ENCODE data around the gene CDC42. TPM values are rescaled to one million over a fixed set of nuclear protein-coding genes. Genes with fewer than 3 reads are reported as not detected.

Gene CDC42
- total RNA-seq, 1 experiment from 2014 or later, result 171 TPM

GRCh38 chr1:22101995-22102394, 49.5 kb downstream of the CDC42 start:
- Mint-ChIP-seq H3K36me3 (peaks cover 10% of the 10 kb centered on the region; the same call in 1 of the 2 replicates), H3K4me1 (peaks cover 11% of the 10 kb centered on the region; the same call in 1 of the 2 replicates), H3K27ac (no peak overlapping the region), H3K9me3 (no peaks in the 10 kb centered on the region), H3K27me3 (ENCODE audit: low read depth) (no peaks in the 10 kb centered on the region), H3K4me3 (no peak overlapping the region)
- CTCF ChIA-PET, result no interaction called here
- no peak for DNase-seq (ENCODE audit: low spot score)
- no peak for ATAC-seq
- no peak for TF ChIP-seq NFYB (CRISPR knock-in tag; conservative IDR thresholded peaks at IDR 0.05; ENCODE audit: low read depth)
- no peak for TF ChIP-seq ZSCAN18 (CRISPR knock-in tag; IDR thresholded peaks at IDR 0.05)
- TF ChIP-seq FOXJ3 (CRISPR knock-in tag; IDR thresholded peaks at IDR 0.05; ENCODE audit: borderline replicate concordance), result no peak
- no peak for TF ChIP-seq MLX (CRISPR knock-in tag; IDR thresholded peaks at IDR 0.05)
- TF ChIP-seq NR1H2 (CRISPR knock-in tag; IDR thresholded peaks at IDR 0.05), result no peak
- no peak for TF ChIP-seq ZNF423 (CRISPR knock-in tag; IDR thresholded peaks at IDR 0.05)
- no peak for TF ChIP-seq MYBL2 (CRISPR knock-in tag; IDR thresholded peaks at IDR 0.05)
- TF ChIP-seq, protein P1, sequence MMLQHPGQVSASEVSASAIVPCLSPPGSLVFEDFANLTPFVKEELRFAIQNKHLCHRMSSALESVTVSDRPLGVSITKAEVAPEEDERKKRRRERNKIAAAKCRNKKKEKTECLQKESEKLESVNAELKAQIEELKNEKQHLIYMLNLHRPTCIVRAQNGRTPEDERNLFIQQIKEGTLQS (CRISPR knock-in tag; conservative IDR thresholded peaks at IDR 0.05), result no peak
- TF ChIP-seq, protein P2, sequence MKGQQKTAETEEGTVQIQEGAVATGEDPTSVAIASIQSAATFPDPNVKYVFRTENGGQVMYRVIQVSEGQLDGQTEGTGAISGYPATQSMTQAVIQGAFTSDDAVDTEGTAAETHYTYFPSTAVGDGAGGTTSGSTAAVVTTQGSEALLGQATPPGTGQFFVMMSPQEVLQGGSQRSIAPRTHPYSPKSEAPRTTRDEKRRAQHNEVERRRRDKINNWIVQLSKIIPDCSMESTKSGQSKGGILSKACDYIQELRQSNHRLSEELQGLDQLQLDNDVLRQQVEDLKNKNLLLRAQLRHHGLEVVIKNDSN (CRISPR knock-in tag; IDR thresholded peaks at IDR 0.05), result no peak
- no peak for TF ChIP-seq EMX1 (CRISPR knock-in tag; IDR thresholded peaks at IDR 0.05)
- TF ChIP-seq CDX4 (CRISPR knock-in tag; IDR thresholded peaks at IDR 0.05; ENCODE audit: borderline replicate concordance), result no peak
- POLR2A ChIA-PET, result no interaction called here

- ATAC-seq (no peak), DNase-seq (ENCODE audit: low spot score) (no peak)
- H3K9me3 Mint-ChIP-seq, result no peaks in the 10 kb centered on the region
- H3K27ac Mint-ChIP-seq, result no peak overlapping the region
- H3K4me1 Mint-ChIP-seq, result peaks cover 11% of the 10 kb centered on the region; the same call in 1 of the 2 replicates
- POLR2A ChIA-PET, result interaction anchor here (0.5 kb wide), 1 partner anchor 10 kb away, joined by 4 read pairs; no protein-coding TSS in a partner anchor
- H3K4me3 Mint-ChIP-seq, result no peak overlapping the region
- H3K27me3 Mint-ChIP-seq (ENCODE audit: low read depth), result no peaks in the 10 kb centered on the region
- CTCF ChIA-PET, result interaction anchor here (0.6 kb wide), 1 partner anchor 92 kb away, joined by 3 read pairs; no protein-coding TSS in a partner anchor
- H3K36me3 Mint-ChIP-seq, result peaks cover 5% of the 10 kb centered on the region; the same call in 1 of the 2 replicates
- TF ChIP-seq NR1H2 (CRISPR knock-in tag; IDR thresholded peaks at IDR 0.05) (no peak), MLX (CRISPR knock-in tag; IDR thresholded peaks at IDR 0.05) (no peak), FOXJ3 (CRISPR knock-in tag; IDR thresholded peaks at IDR 0.05; ENCODE audit: borderline replicate concordance) (no peak), SOX15 (CRISPR knock-in tag; IDR thresholded peaks at IDR 0.05) (no peak), PREB (CRISPR knock-in tag; IDR thresholded peaks at IDR 0.05; ENCODE audit: borderline replicate concordance) (no peak), SP1 (CRISPR knock-in tag; conservative IDR thresholded peaks at IDR 0.05) (no peak), ESRRA (CRISPR knock-in tag; IDR thresholded peaks at IDR 0.05; ENCODE audit: borderline replicate concordance) (no peak), PRRX2 (CRISPR knock-in tag; IDR thresholded peaks at IDR 0.05) (no peak), ZMAT4 (CRISPR knock-in tag; IDR thresholded peaks at IDR 0.05) (no peak), SMAD3 (CRISPR knock-in tag; IDR thresholded peaks at IDR 0.05; ENCODE audit: borderline replicate concordance) (no peak)
- TF ChIP-seq, protein P3, sequence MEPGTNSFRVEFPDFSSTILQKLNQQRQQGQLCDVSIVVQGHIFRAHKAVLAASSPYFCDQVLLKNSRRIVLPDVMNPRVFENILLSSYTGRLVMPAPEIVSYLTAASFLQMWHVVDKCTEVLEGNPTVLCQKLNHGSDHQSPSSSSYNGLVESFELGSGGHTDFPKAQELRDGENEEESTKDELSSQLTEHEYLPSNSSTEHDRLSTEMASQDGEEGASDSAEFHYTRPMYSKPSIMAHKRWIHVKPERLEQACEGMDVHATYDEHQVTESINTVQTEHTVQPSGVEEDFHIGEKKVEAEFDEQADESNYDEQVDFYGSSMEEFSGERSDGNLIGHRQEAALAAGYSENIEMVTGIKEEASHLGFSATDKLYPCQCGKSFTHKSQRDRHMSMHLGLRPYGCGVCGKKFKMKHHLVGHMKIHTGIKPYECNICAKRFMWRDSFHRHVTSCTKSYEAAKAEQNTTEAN (CRISPR knock-in tag; IDR thresholded peaks at IDR 0.05), result no peak
- TF ChIP-seq, protein P4, sequence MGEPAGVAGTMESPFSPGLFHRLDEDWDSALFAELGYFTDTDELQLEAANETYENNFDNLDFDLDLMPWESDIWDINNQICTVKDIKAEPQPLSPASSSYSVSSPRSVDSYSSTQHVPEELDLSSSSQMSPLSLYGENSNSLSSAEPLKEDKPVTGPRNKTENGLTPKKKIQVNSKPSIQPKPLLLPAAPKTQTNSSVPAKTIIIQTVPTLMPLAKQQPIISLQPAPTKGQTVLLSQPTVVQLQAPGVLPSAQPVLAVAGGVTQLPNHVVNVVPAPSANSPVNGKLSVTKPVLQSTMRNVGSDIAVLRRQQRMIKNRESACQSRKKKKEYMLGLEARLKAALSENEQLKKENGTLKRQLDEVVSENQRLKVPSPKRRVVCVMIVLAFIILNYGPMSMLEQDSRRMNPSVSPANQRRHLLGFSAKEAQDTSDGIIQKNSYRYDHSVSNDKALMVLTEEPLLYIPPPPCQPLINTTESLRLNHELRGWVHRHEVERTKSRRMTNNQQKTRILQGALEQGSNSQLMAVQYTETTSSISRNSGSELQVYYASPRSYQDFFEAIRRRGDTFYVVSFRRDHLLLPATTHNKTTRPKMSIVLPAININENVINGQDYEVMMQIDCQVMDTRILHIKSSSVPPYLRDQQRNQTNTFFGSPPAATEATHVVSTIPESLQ (CRISPR knock-in tag; IDR thresholded peaks at IDR 0.05), result no peak
Observed at GRCh38 chr1:22102746-22103145, 50.2 kb downstream of the CDC42 start.
